Measurements from ENCODE around the gene GAB1. TPM values are rescaled to one million over a fixed set of nuclear protein-coding genes. Genes with fewer than 3 reads are reported as not detected.
A peak's percentile ranks its signal among the peaks of the same experiment; 100 is the strongest.

GAB1 gene
- total RNA-seq, 1 donor from 2014 or later, result 27.2 TPM

- peak overlapping the region; percentile 96 for H3K4me3 Mint-ChIP-seq
- no peak for TF ChIP-seq CTCF (conservative IDR thresholded peaks at IDR 0.05)
- no peaks in the 10 kb centered on the region for H3K36me3 Mint-ChIP-seq (ENCODE audit: low read depth)
- H3K9me3 Mint-ChIP-seq, result no peaks in the 10 kb centered on the region
- no peaks in the 10 kb centered on the region for H3K27me3 Mint-ChIP-seq (ENCODE audit: low read depth)
- H3K27ac Mint-ChIP-seq (ENCODE audit: unreplicated experiment), result peak overlapping the region; percentile 94
- peaks cover 34% of the 10 kb centered on the region for H3K4me1 Mint-ChIP-seq
- DNase-seq (ENCODE audit: low read depth, low spot score), result peak; percentile 15
Measured at GRCh38 chr4:143337600-143338287, 1.1 kb downstream of the GAB1 start.

GRCh38 chr4:143338313-143338712 lies 1.6 kb downstream of the GAB1 start:
- H3K36me3 Mint-ChIP-seq (ENCODE audit: low read depth), result no peaks in the 10 kb centered on the region
- H3K4me1 Mint-ChIP-seq, result peaks cover 40% of the 10 kb centered on the region
- no peak for DNase-seq (ENCODE audit: low read depth, low spot score)
- no peak for TF ChIP-seq CTCF (conservative IDR thresholded peaks at IDR 0.05)
- H3K27me3 Mint-ChIP-seq (ENCODE audit: low read depth), result no peaks in the 10 kb centered on the region
- H3K9me3 Mint-ChIP-seq, result no peaks in the 10 kb centered on the region
- H3K27ac Mint-ChIP-seq (ENCODE audit: unreplicated experiment), result no peak overlapping the region
- H3K4me3 Mint-ChIP-seq, result peak overlapping the region; percentile 96

GRCh38 chr4:143339497-143339896 lies 2.8 kb downstream of the GAB1 start:
- H3K4me1 Mint-ChIP-seq, result peaks cover 52% of the 10 kb centered on the region
- no peaks in the 10 kb centered on the region for H3K27me3 Mint-ChIP-seq (ENCODE audit: low read depth)
- no peaks in the 10 kb centered on the region for H3K9me3 Mint-ChIP-seq
- no peak overlapping the region for H3K27ac Mint-ChIP-seq (ENCODE audit: unreplicated experiment)
- no peak for TF ChIP-seq CTCF (conservative IDR thresholded peaks at IDR 0.05)
- no peak for DNase-seq (ENCODE audit: low read depth, low spot score)
- H3K36me3 Mint-ChIP-seq (ENCODE audit: low read depth), result no peaks in the 10 kb centered on the region
- peak overlapping the region; percentile 80 for H3K4me3 Mint-ChIP-seq

GRCh38 chr4:143341186-143341755 lies 4.6 kb downstream of the GAB1 start:
- Mint-ChIP-seq H3K4me1 (peaks cover 61% of the 10 kb centered on the region), H3K4me3 (peak overlapping the region; percentile 49), H3K27ac (ENCODE audit: unreplicated experiment) (no peak overlapping the region), H3K27me3 (ENCODE audit: low read depth) (no peaks in the 10 kb centered on the region), H3K36me3 (ENCODE audit: low read depth) (peaks cover 5% of the 10 kb centered on the region), H3K9me3 (no peaks in the 10 kb centered on the region)
- TF ChIP-seq CTCF (conservative IDR thresholded peaks at IDR 0.05), result no peak
- no peak for DNase-seq (ENCODE audit: low read depth, low spot score)

- Mint-ChIP-seq H3K9me3 (no peaks in the 10 kb centered on the region), H3K4me1 (peaks cover 62% of the 10 kb centered on the region), H3K27me3 (ENCODE audit: low read depth) (no peaks in the 10 kb centered on the region), H3K27ac (ENCODE audit: unreplicated experiment) (peak overlapping the region; percentile 97), H3K4me3 (peak overlapping the region; percentile 67), H3K36me3 (ENCODE audit: low read depth) (peaks cover 5% of the 10 kb centered on the region)
- DNase-seq (ENCODE audit: low read depth, low spot score), result no peak
- no peak for TF ChIP-seq CTCF (conservative IDR thresholded peaks at IDR 0.05)
Measured at GRCh38 chr4:143343276-143343831, 6.7 kb downstream of the GAB1 start.

Measured in neural crest cell (in vitro differentiated cells).